ENCODE measurements around the gene ACVR1B. TPM values are rescaled to one million over a fixed set of nuclear protein-coding genes. Genes with fewer than 3 reads are reported as not detected.

The ACVR1B gene
- total and polyA plus RNA-seq, 9 of the 15 experiments (the other 6 are each of a cell fraction or from before 2014, with no cell fraction given): 0.97 to 15.1 (median 6.8) TPM

GRCh38 chr12:51910691-51911090 lies 40.8 kb upstream of the ACVR1B start:
- no peak for FAIRE-seq

DNA sequence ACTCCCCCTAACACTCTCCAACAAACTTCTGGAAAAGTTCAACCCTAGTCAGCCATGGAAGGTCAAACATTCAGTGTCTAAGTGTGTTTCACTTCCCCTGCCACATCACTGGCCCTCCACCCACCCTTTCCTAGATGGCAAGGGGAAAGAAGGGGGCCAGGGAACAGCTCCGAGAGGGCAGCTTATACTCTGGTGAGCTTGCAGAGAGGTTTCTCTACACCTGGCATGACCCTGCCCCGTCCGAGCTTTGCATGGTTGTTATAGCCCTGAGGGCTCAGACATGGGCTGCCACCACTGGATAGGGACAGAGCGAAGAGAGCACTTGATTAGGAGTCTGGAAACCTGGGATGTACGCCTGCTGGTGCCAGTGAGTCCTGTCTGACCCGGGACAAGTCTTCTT lies 40.2 kb upstream of the ACVR1B start:
- in situ Hi-C loops (cut with MboI) (no loop called here), intact Hi-C loops (cut with micrococcal nuclease) (no loop called here)
- H3K4me3 ChIP-seq: no peak overlapping the region
- no peaks in the 10 kb centered on the region for H3K79me2 ChIP-seq (ENCODE audit: control insufficient read depth, insufficient read depth, low read length)
- H3K9me3 ChIP-seq (replicated peaks; ENCODE audit: control insufficient read depth, insufficient read depth, low read depth, low read length): no peaks in the 10 kb centered on the region
- DNase-seq (ENCODE audit: extremely low read depth in 1 of 4, low spot score in 3 of 4): no peak
- no peak for TF ChIP-seq MECOM (CRISPR knock-in tag; IDR thresholded peaks at IDR 0.05)
- no peak for TF ChIP-seq CXXC5 (CRISPR knock-in tag; IDR thresholded peaks at IDR 0.05)
- TF ChIP-seq NCOA1 (IDR thresholded peaks at IDR 0.05; ENCODE audit: low read depth): no peak
- TF ChIP-seq ZNF277 (CRISPR knock-in tag; IDR thresholded peaks at IDR 0.05; ENCODE audit: borderline replicate concordance): no peak
- TF ChIP-seq ZBTB1 (CRISPR knock-in tag; IDR thresholded peaks at IDR 0.05; ENCODE audit: borderline replicate concordance, low read depth): no peak
- no peak for TF ChIP-seq RHOXF2B (CRISPR knock-in tag; conservative IDR thresholded peaks at IDR 0.05)
- no peak for TF ChIP-seq ZNF518B (CRISPR knock-in tag; IDR thresholded peaks at IDR 0.05)
- no peak for TF ChIP-seq POLR2B (IDR thresholded peaks at IDR 0.05; ENCODE audit: low read depth, partially characterized antibody)
- no peak for TF ChIP-seq SMARCE1 (IDR thresholded peaks at IDR 0.05)
- H2AFZ ChIP-seq (ENCODE audit: low read depth, low read length): no peak overlapping the region
- BruUV-seq (replicated peaks): no TSS peak
- H3K4me1 ChIP-seq (replicated peaks in 1 of 2; ENCODE audit: control insufficient read depth in 2 of 2, insufficient read depth in 2 of 2, low read length in 2 of 2): peaks cover 47 to 70% of the 10 kb centered on the region in 2 experiments
- WGBS (ENCODE audit: insufficient coverage, low coverage, missing lambda C conversion rate): 60% methylated on average over 6 of the region's 6 CpGs
- CTCF ChIA-PET (ENCODE audit: low intra/inter-chr PET ratio): no interaction called here
- no peaks in the 10 kb centered on the region for H3K9me1 ChIP-seq (ENCODE audit: control insufficient read depth, insufficient read depth, low read length)
- POLR2A ChIA-PET: interaction anchor here (0.5 to 1.0 kb wide), 3 partner anchors 32 to 735 kb away, joined by 3 read pairs; no protein-coding TSS in a partner anchor
- no peak for FAIRE-seq
- peaks cover 4% of the 10 kb centered on the region for H4K20me1 ChIP-seq (replicated peaks; ENCODE audit: control insufficient read depth, insufficient read depth, low read length)
- no peaks in the 10 kb centered on the region; a peak in 1 of 5 replicates for H3K27me3 ChIP-seq (ENCODE audit: control insufficient read depth in 2 of 2, insufficient read depth in 2 of 2, low read length in 2 of 2)
- no peak overlapping the region; a peak in 1 of 4 replicates for H3K9ac ChIP-seq (ENCODE audit: insufficient read depth in 1 of 2, low read depth in 2 of 2, low read length in 2 of 2)
- no peak for ATAC-seq
- H3K4me2 ChIP-seq (ENCODE audit: insufficient read depth, low read length): no peak overlapping the region
- H3K36me3 ChIP-seq (ENCODE audit: control insufficient read depth, insufficient read depth, low read length): no peaks in the 10 kb centered on the region
- H3K27ac ChIP-seq (ENCODE audit: extremely low read depth, low read depth, low read length): no peak overlapping the region

More at GRCh38 chr12:51910691-51911090, 40.8 kb upstream of the ACVR1B start:
- Histone ChIP-seq H3K9ac (ENCODE audit: insufficient read depth in 1 of 2, low read depth in 2 of 2, low read length in 2 of 2) (peak overlapping the region in 1 of 2 experiments; percentile 57; a peak in 2 of 4 replicates), H3K4me1 (replicated peaks in 1 of 2; ENCODE audit: control insufficient read depth in 2 of 2, insufficient read depth in 2 of 2, low read length in 2 of 2) (peaks cover 52 to 71% of the 10 kb centered on the region in 2 experiments), H4K20me1 (replicated peaks; ENCODE audit: control insufficient read depth, insufficient read depth, low read length) (peaks cover 3% of the 10 kb centered on the region), H3K4me3 (no peak overlapping the region), H3K27me3 (ENCODE audit: control insufficient read depth in 2 of 2, insufficient read depth in 2 of 2, low read length in 2 of 2) (no peaks in the 10 kb centered on the region; a peak in 1 of 5 replicates), H3K9me1 (ENCODE audit: control insufficient read depth, insufficient read depth, low read length) (no peaks in the 10 kb centered on the region), H3K4me2 (ENCODE audit: insufficient read depth, low read length) (no peak overlapping the region), H3K27ac (ENCODE audit: extremely low read depth, low read depth, low read length) (no peak overlapping the region), H3K36me3 (ENCODE audit: control insufficient read depth, insufficient read depth, low read length) (no peaks in the 10 kb centered on the region), H2AFZ (ENCODE audit: low read depth, low read length) (no peak overlapping the region), H3K79me2 (ENCODE audit: control insufficient read depth, insufficient read depth, low read length) (no peaks in the 10 kb centered on the region), H3K9me3 (replicated peaks; ENCODE audit: control insufficient read depth, insufficient read depth, low read depth, low read length) (no peaks in the 10 kb centered on the region)
- POLR2A ChIA-PET: no interaction called here
- DNase-seq (ENCODE audit: extremely low read depth in 1 of 4, low spot score in 3 of 4) (no peak), ATAC-seq (no peak)
- intact Hi-C loops (cut with micrococcal nuclease): no loop called here
- TF ChIP-seq EHMT2 (IDR thresholded peaks at IDR 0.05): no peak
- TF ChIP-seq ZNF124 (CRISPR knock-in tag; IDR thresholded peaks at IDR 0.05): no peak
- TF ChIP-seq PHB (CRISPR knock-in tag; IDR thresholded peaks at IDR 0.05): no peak
- WGBS (ENCODE audit: insufficient coverage, low coverage, missing lambda C conversion rate): 24% methylated on average over 2 of the region's 3 CpGs
- BruUV-seq (replicated peaks): no TSS peak
- in situ Hi-C loops (cut with MboI): no loop called here
- CTCF ChIA-PET (ENCODE audit: low intra/inter-chr PET ratio): no interaction called here
